PFSK-1 (cell line): ENCODE measurements around the gene FRMPD4.

Source experiments
- FOXP2 ChIP-seq: optimal IDR thresholded peaks from 2 replicates; pipeline ENCODE3; 2011; ENCODE audit warnings: borderline replicate concordance, control low read depth, inconsistent platforms; ENCODE audit not compliant: insufficient read depth; ENCODE audit errors: extremely low read length, extremely low read depth
- POLR2AphosphoS5 ChIP-seq: IDR thresholded peaks from 2 replicates; pipeline ENCODE4 v1.6.1; 2012; ENCODE audit warnings: low read depth, mild to moderate bottlenecking, control low read depth, low read length, moderate library complexity
- SIN3A ChIP-seq: IDR thresholded peaks from 2 replicates; pipeline ENCODE4 v1.6.1; 2012; ENCODE audit warnings: mild to moderate bottlenecking, low read length, moderate library complexity, borderline replicate concordance; ENCODE audit not compliant: insufficient read depth
- TAF1 ChIP-seq: IDR thresholded peaks from 2 replicates; pipeline ENCODE4 v1.6.1; 2012; ENCODE audit warnings: low read length, control low read depth, borderline replicate concordance; ENCODE audit not compliant: insufficient read depth
- TF ChIP-seq, protein P1 (sequence below), 2 experiments: IDR thresholded peaks; 2 replicates each; pipeline versions ENCODE4 v1.6.1 to v1.8.0; 2011 to 2012; ENCODE audit warnings: low read depth in 2 of 2, low read length in 2 of 2, control low read depth in 1 of 2, inconsistent platforms in 1 of 2, mild to moderate bottlenecking in 1 of 2, moderate library complexity in 1 of 2; ENCODE audit not compliant: insufficient read depth in 1 of 2

GRCh38 chrX:12595720-12596119, 457.4 kb downstream of the FRMPD4 start:
- TF ChIP-seq POLR2AphosphoS5, result no peak
- no peak for TF ChIP-seq TAF1
- TF ChIP-seq FOXP2, result no peak
- TF ChIP-seq, protein P1, sequence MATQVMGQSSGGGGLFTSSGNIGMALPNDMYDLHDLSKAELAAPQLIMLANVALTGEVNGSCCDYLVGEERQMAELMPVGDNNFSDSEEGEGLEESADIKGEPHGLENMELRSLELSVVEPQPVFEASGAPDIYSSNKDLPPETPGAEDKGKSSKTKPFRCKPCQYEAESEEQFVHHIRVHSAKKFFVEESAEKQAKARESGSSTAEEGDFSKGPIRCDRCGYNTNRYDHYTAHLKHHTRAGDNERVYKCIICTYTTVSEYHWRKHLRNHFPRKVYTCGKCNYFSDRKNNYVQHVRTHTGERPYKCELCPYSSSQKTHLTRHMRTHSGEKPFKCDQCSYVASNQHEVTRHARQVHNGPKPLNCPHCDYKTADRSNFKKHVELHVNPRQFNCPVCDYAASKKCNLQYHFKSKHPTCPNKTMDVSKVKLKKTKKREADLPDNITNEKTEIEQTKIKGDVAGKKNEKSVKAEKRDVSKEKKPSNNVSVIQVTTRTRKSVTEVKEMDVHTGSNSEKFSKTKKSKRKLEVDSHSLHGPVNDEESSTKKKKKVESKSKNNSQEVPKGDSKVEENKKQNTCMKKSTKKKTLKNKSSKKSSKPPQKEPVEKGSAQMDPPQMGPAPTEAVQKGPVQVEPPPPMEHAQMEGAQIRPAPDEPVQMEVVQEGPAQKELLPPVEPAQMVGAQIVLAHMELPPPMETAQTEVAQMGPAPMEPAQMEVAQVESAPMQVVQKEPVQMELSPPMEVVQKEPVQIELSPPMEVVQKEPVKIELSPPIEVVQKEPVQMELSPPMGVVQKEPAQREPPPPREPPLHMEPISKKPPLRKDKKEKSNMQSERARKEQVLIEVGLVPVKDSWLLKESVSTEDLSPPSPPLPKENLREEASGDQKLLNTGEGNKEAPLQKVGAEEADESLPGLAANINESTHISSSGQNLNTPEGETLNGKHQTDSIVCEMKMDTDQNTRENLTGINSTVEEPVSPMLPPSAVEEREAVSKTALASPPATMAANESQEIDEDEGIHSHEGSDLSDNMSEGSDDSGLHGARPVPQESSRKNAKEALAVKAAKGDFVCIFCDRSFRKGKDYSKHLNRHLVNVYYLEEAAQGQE (IDR thresholded peaks at IDR 0.05; ENCODE audit: insufficient read depth in 1 of 2, low read depth in 2 of 2, low read length in 2 of 2), result no peak
- TF ChIP-seq SIN3A, result no peak
